Epidermal melanocyte (primary cell): Measurements from ENCODE around the gene REXO4.
A peak's percentile ranks its signal among the peaks of the same experiment; 100 is the strongest.
"Not testable (repeated sequence)": the region's sequence is repeated elsewhere in the genome, so short reads cannot be mapped to it uniquely, and the experiment has no call there.

Experiments used
- DNase-seq: peaks from one replicate; pipeline ENCODE4 v3.0.0; 2011; ENCODE audit warnings: low spot score; ENCODE audit not compliant: insufficient read length

REXO4 gene

DNA sequence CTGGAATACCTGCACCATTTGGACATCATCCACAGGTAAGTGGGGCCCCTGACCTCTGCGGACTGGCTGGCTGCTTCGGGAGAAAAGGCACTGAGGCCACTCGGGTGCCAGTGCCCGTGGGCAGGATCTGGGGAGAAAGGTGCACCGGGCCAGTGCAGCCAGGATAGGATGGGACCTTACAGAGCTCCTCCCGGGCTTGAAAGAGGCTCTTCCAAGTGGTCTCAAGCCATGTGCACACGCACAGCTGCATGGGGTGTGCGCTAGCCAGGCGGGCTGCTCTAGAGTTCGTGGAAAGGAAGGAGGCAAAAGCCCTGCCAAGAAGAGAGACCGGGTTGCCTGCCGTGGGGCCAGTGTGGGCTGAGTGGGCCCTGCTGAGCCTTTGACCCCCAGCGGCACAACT, 28.2 kb downstream of the REXO4 start:
- no peak for DNase-seq

- DNase-seq: peak; percentile 7
Observed at GRCh38 chr9:133389025-133389557, 28.7 kb downstream of the REXO4 start.

DNA sequence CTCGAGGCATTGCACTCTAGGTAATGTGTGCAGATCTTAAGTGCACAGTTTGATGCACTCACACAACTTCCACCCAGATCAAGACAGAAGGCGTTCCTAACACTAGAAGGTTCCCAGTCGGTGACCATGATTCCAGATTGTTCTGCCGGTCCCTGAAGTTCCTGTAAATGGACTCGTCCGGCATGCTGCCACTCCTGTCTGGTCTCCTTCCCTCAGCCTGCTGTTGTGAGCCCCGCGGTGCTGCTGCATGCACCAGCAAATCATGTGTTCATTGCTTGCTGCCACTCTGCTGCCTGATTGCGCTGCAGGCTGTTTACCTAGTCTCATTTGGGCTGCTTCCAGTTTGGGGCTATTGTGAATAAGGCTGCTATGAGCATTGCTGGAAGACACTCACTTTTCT, 30.1 kb downstream of the REXO4 start:
- no peak for DNase-seq

DNA sequence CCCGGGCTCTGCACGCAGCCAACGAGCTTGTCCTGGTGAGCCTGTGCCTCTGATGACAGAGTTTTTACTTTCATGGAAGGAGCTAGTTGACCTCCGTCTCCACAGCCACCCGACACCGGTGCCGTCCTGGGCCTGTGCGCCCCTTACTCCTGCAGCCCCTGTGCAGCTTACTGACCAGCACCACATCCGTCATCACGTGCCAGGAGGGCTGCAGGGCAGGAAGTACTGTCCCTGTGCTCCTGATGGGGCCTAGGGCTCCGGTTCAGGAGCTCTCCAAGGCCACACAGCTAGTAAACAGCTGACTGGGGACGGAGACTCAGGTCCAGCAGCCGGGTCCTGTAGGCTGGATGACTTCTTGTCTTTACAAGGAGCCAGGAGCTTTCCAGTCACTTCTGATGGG, 31.5 kb downstream of the REXO4 start:
- no peak for DNase-seq

DNA sequence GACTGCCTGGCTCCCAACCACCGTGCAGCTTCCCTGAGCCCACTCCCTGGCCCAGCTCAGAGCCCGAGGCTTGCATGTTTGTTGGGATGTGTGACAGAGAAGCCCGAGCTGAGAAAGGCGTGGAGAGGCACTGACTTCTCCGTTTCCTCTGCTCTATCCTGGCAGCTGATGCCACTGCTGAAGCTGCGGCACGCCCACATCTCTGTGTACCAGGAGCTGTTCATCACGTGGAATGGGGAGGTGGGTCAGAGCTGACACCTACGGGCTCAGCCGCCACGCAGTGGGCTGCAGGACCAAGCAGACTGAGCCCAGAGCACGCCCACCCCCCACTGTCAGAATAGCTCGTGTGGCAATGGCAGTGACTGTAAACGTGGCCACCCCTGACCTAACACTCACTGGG, 32.4 kb downstream of the REXO4 start:
- no peak for DNase-seq

- DNase-seq: no peak
Observed at GRCh38 chr9:133384736-133385321, 33.0 kb downstream of the REXO4 start.

- no peak for DNase-seq
Observed at GRCh38 chr9:133383438-133383837, 34.4 kb downstream of the REXO4 start.

DNA sequence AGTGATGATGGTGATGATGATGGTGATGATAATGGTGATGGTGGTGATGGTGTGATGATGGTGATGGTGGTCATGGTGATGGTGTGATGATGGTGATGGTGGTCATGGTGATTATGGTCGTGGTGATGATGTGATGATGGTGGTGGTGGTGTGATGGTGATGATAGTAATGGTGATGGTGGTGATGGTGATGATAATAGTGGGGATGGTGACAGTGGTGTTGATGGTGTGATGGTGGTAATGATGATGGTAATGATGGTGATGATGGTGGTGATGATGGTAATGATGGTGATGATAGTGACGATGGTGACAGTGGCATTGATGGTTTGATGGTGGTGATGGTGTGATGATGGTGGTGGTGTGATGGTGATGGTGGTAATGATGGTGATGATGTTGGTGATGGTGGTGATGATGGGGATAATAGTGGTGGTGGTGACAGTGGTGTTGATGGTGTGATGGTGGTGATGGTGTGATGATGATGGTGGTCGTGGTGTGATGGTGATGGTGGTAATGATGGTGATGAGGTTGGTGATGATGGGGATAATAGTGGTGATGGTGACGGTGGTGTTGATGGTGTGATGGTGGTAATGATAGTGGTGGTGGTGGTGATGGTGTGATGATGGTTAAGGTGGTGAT, 35.2 kb downstream of the REXO4 start:
- no peak for DNase-seq

DNA sequence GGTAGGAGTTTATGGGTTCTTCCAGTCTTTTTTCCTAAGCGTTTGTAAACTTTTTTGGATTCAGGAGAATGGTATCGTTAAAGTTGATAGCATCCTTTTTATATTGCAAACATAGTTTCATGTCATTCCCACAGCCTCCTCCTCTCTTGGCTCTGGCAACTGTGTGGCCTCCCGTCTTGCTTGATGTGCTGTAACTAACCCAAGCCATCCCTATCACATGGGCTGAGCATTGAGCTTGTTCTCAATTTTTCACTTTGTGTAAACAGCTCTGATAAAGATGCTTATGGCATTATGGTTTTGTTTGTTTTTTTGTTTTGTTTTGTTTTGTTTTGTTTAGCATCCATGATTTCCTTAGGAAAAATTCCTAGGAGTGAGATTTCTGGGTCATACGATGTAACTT, 37.1 kb downstream of the REXO4 start:
- DNase-seq: no peak

DNA sequence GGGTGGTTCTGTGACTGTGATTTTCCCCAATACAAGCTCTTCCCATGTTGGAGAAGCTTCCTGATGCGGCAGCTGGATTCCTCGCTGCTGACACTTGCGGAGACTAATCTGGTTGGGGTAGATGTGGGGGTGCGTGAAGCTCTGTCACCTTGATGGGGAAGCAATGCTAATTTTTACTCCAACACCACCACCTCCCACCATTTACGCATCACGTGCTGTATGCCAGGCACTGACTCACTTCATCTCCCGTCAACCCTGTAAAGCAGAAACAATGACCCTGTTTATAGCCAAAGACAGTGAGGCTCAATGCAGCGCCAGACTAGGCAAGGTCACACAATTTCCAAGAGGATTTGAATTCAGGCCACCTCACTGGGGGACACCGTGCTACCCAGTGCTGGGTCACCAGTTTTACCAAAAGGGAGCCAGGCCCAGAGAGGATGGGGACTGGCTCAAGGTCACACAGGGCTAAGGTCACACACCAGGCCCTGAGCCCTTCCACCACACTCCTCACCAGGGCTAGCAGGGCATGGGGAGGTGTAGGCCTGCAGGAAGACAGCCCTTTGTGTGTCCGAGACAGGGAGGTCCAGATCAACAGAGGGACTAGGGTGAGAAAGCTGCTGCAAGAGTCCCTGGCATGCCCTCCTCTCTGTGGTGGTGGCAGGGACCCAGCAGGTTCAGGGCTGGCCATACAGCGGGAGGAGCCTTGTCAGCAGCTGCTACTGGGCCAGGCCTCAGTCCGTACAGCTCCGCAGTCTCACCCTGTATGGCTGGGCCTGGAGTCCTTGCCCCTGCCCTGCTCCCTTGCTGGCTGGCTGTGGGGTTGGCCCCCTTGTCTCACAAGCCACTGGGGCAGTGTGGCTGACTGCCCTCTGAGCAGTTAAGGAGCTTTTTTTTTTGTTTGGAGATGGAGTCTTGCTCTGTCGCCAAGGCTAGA, 38.4 kb downstream of the REXO4 start:
- no peak for DNase-seq

DNA sequence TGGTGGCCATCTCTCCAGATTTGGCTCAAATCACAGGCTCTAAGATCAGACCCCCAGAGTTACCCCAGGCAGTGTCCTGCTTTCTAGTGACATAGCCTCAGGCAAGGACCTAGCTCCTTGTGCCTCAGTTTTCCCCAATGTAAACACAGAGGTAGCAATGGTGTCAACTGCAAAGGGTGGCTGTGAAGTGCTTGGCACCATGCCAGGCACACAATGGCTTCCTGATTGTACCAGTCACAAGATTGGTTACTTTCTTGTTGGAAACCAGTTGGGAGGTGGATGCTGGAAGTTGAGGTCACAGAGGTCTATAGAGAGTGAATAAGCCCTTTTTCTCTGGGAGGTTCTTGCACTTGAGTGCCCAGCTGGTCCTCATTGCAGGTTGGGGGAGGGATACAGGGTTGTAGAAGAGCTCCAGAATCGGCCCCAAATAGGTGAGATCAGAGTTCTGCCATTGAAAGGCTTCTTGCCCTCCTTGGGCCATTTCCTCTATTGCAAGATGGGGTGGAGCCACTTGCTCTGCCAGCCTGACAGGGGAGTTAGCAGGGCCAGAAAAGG, 39.3 kb downstream of the REXO4 start:
- no peak for DNase-seq

DNA sequence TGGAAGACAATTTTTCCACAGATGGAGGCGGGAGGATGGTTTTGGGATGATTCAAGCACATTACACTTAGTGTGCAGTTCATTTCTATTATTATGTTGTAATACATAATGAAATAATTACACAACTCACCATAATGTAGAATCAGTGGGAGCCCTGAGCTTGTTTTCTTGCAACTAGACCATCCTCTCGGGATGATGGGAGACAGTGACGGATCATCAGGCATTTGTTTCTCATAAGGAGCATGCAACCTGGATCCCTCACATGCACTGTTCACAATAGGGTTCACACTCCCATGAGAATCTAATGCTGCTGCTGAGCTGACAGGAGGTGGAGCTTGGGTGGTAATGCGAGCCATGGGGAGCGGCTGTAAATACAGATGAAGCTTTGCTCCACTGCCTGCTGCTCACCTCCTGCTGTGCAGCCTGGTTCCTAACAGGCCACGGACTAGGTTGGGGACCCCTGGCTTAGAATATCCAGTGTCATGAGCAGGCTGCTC, 40.0 kb downstream of the REXO4 start:
- DNase-seq: no peak

DNA sequence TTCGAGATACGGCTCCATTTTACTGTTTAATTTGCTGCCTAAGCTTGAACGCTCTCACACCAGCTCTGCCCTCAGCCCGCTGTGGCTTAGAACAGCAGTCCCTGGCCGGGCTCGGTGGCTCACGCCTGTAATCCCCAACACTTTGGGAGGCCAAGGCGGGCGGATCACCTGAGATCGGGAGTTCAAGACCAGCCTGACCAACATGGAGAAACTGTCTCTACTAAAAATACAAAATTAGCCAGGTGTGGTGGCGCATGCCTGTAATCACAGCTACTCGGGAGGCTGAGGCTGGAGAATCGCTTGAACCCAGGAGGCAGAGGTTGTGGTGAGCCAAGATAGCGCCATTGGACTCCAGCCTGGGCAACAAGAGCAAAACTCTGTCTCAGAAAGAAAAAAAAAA, 40.5 kb downstream of the REXO4 start:
- not testable (repeated sequence) for DNase-seq

- DNase-seq: peak; percentile 99
Observed at GRCh38 chr9:133375724-133376654, 41.8 kb downstream of the REXO4 start, which contains the start of the genes STKLD1 and SURF4. Gene STKLD1, plus strand, starts transcription at chr9:133376366. Its CDS starts 108 bp downstream, at chr9:133376474. Gene SURF4, minus strand, starts transcription at chr9:133376060. Its CDS starts 91 bp downstream, at chr9:133375969.

DNA sequence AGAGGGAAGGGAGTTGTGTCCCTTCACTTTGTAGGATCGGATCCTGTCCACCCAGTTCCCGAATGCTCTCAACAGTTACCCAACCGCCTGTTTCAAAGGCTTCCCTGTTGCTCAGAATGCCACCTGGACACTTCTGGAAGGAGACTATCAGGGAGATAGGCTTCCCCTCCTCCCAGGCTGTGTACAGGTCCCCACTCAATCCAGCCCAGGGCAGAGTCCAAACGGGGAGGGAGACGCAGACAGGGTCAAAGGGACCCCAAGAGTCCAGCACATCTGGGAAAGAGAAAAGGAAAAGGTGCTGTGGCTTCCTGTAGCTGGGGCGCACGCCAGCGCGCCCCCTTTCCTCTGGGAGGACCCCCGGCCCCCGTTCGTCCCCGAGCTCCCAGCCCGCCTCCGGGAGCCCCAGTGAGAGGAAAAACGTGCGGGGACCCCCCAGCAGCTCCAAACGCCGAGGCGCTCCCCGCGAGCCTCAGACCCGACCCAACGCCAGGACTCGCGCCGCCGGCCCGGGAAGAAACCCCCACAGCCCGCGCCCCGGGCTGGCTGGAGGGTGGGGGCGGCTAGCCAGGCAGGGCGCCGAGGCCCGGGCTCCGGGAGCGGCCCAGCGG, 42.6 kb downstream of the REXO4 start:
- DNase-seq: no peak

- DNase-seq: no peak
Observed at GRCh38 chr9:133374612-133375115, 43.1 kb downstream of the REXO4 start.

- no peak for DNase-seq
Observed at GRCh38 chr9:133372144-133372543, 45.7 kb downstream of the REXO4 start.

DNA sequence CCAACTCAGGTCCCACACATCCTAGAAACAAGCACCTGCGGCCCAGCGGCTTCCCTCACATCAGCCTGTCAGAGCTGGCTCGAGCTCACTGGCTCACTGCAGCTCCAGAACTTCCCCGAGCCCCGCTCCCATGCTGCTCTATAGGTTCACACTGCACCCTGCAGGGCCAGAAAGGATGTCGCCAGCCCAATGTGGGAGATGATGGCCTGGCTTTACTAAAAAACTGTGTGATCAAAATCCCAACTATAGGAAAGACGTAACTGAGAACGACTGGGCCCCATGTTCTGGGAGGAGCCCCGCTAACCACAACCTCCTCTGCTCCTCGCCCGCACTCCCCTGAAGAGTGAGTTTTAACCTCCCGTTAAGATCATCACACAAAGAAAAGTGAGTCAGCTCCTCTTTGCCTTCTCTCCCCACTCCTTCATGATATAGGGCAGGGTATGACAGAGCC, 46.5 kb downstream of the REXO4 start:
- no peak for DNase-seq

DNA sequence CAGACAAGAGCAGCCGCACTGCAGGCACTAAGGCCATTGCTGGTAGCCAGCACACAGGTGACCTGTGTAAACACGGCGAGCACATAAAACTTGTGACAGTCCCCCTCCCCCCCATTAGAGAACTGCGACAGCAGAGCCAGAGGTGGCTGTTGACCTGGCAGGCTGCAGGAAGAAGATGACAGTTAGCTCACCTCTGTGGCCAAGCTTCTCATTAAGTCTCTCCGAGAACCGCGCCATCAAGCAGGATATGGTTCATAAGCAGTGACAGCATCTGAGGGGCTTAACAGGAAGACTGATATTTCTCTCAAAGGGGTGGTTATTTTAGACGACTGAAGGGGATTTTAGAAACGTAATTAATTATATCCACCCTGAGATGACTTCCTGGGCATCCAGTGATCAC, 47.1 kb downstream of the REXO4 start:
- no peak for DNase-seq

GRCh38 chr9:133369933-133370332, 47.9 kb downstream of the REXO4 start:
- DNase-seq: no peak
